ENCODE data around the gene SLIT3.

SLIT3 gene

GRCh38 chr5:168801567-168801966 is 499.4 kb downstream of the SLIT3 start:
- Histone ChIP-seq H3K4me3 (replicated peaks; ENCODE audit: insufficient read depth, low read length) (no peak overlapping the region), H3K27me3 (ENCODE audit: insufficient read depth, poor library complexity, severe bottlenecking) (no peaks in the 10 kb centered on the region), H3K27ac (replicated peaks) (no peak overlapping the region)
- DNase-seq (ENCODE audit: low read depth in 1 of 2, low spot score in 1 of 2) = no peak
- TF ChIP-seq GABPA (IDR thresholded peaks at IDR 0.05; ENCODE audit: low read depth) = no peak
- no peak for TF ChIP-seq SPI1 (IDR thresholded peaks at IDR 0.05; ENCODE audit: borderline replicate concordance, low read depth)
- no peak for TF ChIP-seq CTCF (IDR thresholded peaks at IDR 0.05; ENCODE audit: insufficient read depth, low read length)
- no peak for TF ChIP-seq POLR2AphosphoS5 (IDR thresholded peaks at IDR 0.05; ENCODE audit: low read depth)
- TF ChIP-seq REST (IDR thresholded peaks at IDR 0.05; ENCODE audit: insufficient replicate concordance, low read depth) = no peak

- TF ChIP-seq CTCF (IDR thresholded peaks at IDR 0.05; ENCODE audit: insufficient read depth, low read length) (no peak), GABPA (IDR thresholded peaks at IDR 0.05; ENCODE audit: low read depth) (no peak), POLR2AphosphoS5 (IDR thresholded peaks at IDR 0.05; ENCODE audit: low read depth) (no peak), SPI1 (IDR thresholded peaks at IDR 0.05; ENCODE audit: borderline replicate concordance, low read depth) (no peak), REST (IDR thresholded peaks at IDR 0.05; ENCODE audit: insufficient replicate concordance, low read depth) (no peak)
- H3K27ac ChIP-seq (replicated peaks) = no peak overlapping the region
- H3K27me3 ChIP-seq (ENCODE audit: insufficient read depth, poor library complexity, severe bottlenecking) = no peaks in the 10 kb centered on the region
- H3K4me3 ChIP-seq (replicated peaks; ENCODE audit: insufficient read depth, low read length) = no peak overlapping the region
- no peak for DNase-seq (ENCODE audit: low read depth in 1 of 2, low spot score in 1 of 2)
These were observed 500.2 kb downstream of the SLIT3 start for GRCh38 chr5:168800701-168801100.

- Histone ChIP-seq H3K27me3 (ENCODE audit: insufficient read depth, poor library complexity, severe bottlenecking) (no peaks in the 10 kb centered on the region), H3K4me3 (replicated peaks; ENCODE audit: insufficient read depth, low read length) (no peak overlapping the region), H3K27ac (replicated peaks) (no peak overlapping the region)
- DNase-seq (ENCODE audit: low read depth in 1 of 2, low spot score in 1 of 2) = no peak
- TF ChIP-seq CTCF (IDR thresholded peaks at IDR 0.05; ENCODE audit: insufficient read depth, low read length) = no peak
- no peak for TF ChIP-seq POLR2AphosphoS5 (IDR thresholded peaks at IDR 0.05; ENCODE audit: low read depth)
- TF ChIP-seq GABPA (IDR thresholded peaks at IDR 0.05; ENCODE audit: low read depth) = no peak
- TF ChIP-seq REST (IDR thresholded peaks at IDR 0.05; ENCODE audit: insufficient replicate concordance, low read depth) = no peak
- no peak for TF ChIP-seq SPI1 (IDR thresholded peaks at IDR 0.05; ENCODE audit: borderline replicate concordance, low read depth)
These were observed 502.6 kb downstream of the SLIT3 start for GRCh38 chr5:168798065-168799023.
